B cell (primary cell): ENCODE measurements around the gene SNX32. TPM values are rescaled to one million over a fixed set of nuclear protein-coding genes. Genes with fewer than 3 reads are reported as not detected.
A peak's percentile ranks its signal among the peaks of the same experiment; 100 is the strongest.

Source experiments
- ATAC-seq: fragments of 200-7000 bp; cut with Tn5 transposase; one replicate; pipeline ENCODE4 v1.10.0; 2021; ENCODE audit warnings: low read depth, mild to moderate bottlenecking, moderate number of reproducible peaks, moderate library complexity
- CTCF ChIA-PET: fragments of 350-600 bp; sonication (Branson Sonifier 250); formaldehyde crosslinking; loops from one replicate; lab custom pipeline; 2021; ENCODE audit warnings: antibody characterized with exemption, inconsistent platforms; lab: Charles Lee
- POLR2A ChIA-PET: fragments of 350-600 bp; sonication (Branson Sonifier 250); formaldehyde crosslinking; loops from one replicate; lab custom pipeline; 2021; ENCODE audit warnings: antibody characterized with exemption; lab: Charles Lee
- DNase-seq: peaks from one replicate; pipeline ENCODE4 v3.0.0; 2013
- H2AFZ ChIP-seq: 2 replicates; pipeline ENCODE4 v1.6.1; 2012; ENCODE audit warnings: mild to moderate bottlenecking, low read depth, low read length; ENCODE audit not compliant: insufficient read depth, poor library complexity, severe bottlenecking
- H3K27ac ChIP-seq, 2 donors: 1 replicate in 1 of 2; 2 replicates in 1 of 2; pipeline ENCODE4 v1.5.1; 2012 to 2013; ENCODE audit warnings: low read length in 2 of 2, mild to moderate bottlenecking in 2 of 2, moderate library complexity in 1 of 2
- H3K27me3 ChIP-seq, 4 experiments: fragments of 200-600 bp in 1 of 4; sonication (generic) in 1 of 4; replicated peaks in 1 of 4; 1 replicate in 2 of 4; 2 replicates in 2 of 4; pipeline versions ENCODE4 v1.6.1 to v1.7.0; 2013 to 2016; ENCODE audit warnings: low read length in 3 of 4, mild to moderate bottlenecking in 2 of 4, mixed read lengths in 1 of 4, moderate library complexity in 1 of 4; ENCODE audit not compliant: insufficient read depth in 4 of 4, control insufficient read depth in 3 of 4; ENCODE audit errors: control extremely low read depth in 1 of 4
- H3K36me3 ChIP-seq, 2 experiments: replicated peaks in 1 of 2; 1 replicate in 1 of 2; 2 replicates in 1 of 2; pipeline versions ENCODE4 v1.6.1 to v1.7.1; 2013; ENCODE audit warnings: low read length in 1 of 2; ENCODE audit not compliant: insufficient read depth in 2 of 2, control insufficient read depth in 1 of 2; ENCODE audit errors: control extremely low read depth in 1 of 2, extremely low read depth in 1 of 2
- H3K4me1 ChIP-seq, 2 donors: fragments of 200-600 bp in 1 of 2; sonication (generic) in 1 of 2; 1 replicate in 1 of 2; 2 replicates in 1 of 2; pipeline versions ENCODE4 v1.5.1 to v1.6.1; 2013 to 2017; ENCODE audit warnings: low read length in 2 of 2; ENCODE audit not compliant: control insufficient read depth in 2 of 2, insufficient read depth in 2 of 2
- H3K4me2 ChIP-seq: replicated peaks from 2 replicates; pipeline ENCODE3; 2012; ENCODE audit warnings: mild to moderate bottlenecking, low read depth, low read length; ENCODE audit not compliant: poor library complexity, severe bottlenecking
- H3K4me3 ChIP-seq, 5 experiments: fragments of 200-600 bp in 1 of 5; sonication (generic) in 1 of 5; 1 replicate in 3 of 5; 2 replicates in 2 of 5; pipeline versions ENCODE4 v1.5.1 to v1.7.0; 2011 to 2016; ENCODE audit warnings: low read length in 4 of 5, mild to moderate bottlenecking in 4 of 5, low read depth in 2 of 5, control low read depth in 1 of 5, moderate library complexity in 1 of 5; ENCODE audit not compliant: insufficient read depth in 1 of 5; ENCODE audit errors: control extremely low read depth in 1 of 5, extremely low read depth in 1 of 5
- H3K79me2 ChIP-seq: fragments of 200-600 bp; sonication (generic); one replicate; pipeline ENCODE4 v1.6.0; 2016; ENCODE audit warnings: low read length; ENCODE audit not compliant: control insufficient read depth, insufficient read depth
- H3K9ac ChIP-seq: fragments of 200-600 bp; sonication (generic); 2 replicates; pipeline ENCODE4 v1.6.1; 2017; ENCODE audit warnings: mild to moderate bottlenecking, low read length, moderate library complexity
- H3K9me3 ChIP-seq, 3 donors: one replicate each; pipeline versions ENCODE4 v1.6.1 to v1.7.1; 2013; ENCODE audit warnings: low read length in 2 of 3; ENCODE audit not compliant: control insufficient read depth in 2 of 3, insufficient read depth in 1 of 3; ENCODE audit errors: control extremely low read depth in 1 of 3
- H4K20me1 ChIP-seq: 2 replicates; pipeline ENCODE4 v1.6.0; 2012; ENCODE audit warnings: mild to moderate bottlenecking, low read length; ENCODE audit not compliant: insufficient read depth, control insufficient read depth, poor library complexity, severe bottlenecking
- H3K27ac Mint-ChIP-seq: one replicate; pipeline ENCODE4 v1.8.0; 2021; ENCODE audit warnings: mixed read lengths
- H3K27me3 Mint-ChIP-seq: one replicate; pipeline ENCODE4 v1.8.0; 2021; ENCODE audit warnings: mixed read lengths
- H3K4me1 Mint-ChIP-seq: one replicate; pipeline ENCODE4 v1.8.0; 2021; ENCODE audit warnings: mixed read lengths
- H3K4me3 Mint-ChIP-seq: one replicate; pipeline ENCODE4 v1.8.0; 2021; ENCODE audit warnings: mixed read lengths
- H3K9me3 Mint-ChIP-seq: one replicate; pipeline ENCODE4 v1.8.0; 2022; ENCODE audit warnings: mixed read lengths; ENCODE audit not compliant: insufficient read depth
- EZH2 ChIP-seq: IDR thresholded peaks from 2 replicates; pipeline ENCODE4 v1.6.1; 2012; ENCODE audit warnings: borderline replicate concordance, low read depth, mild to moderate bottlenecking, moderate library complexity, low read length; ENCODE audit not compliant: insufficient read depth, poor library complexity, severe bottlenecking
- WGBS: methylation state at CpG from one replicate; pipeline ENCODE4 v1.1.5; 2013; ENCODE audit warnings: missing lambda C conversion rate; ENCODE audit not compliant: insufficient coverage; 5-methylcytosine and 5-hydroxymethylcytosine counted together
- intact Hi-C: fragments of 100-400 bp; cut with micrococcal nuclease; formaldehyde crosslinking; loops from one replicate; pipeline ENCODE4 v1.10.0; 2022
- polyA plus RNA-seq: library from polyadenylated mRNA; depleted of rRNA; stranded (reverse); fragments of >200 nt; gene quantifications from 2 replicates; pipeline ENCODE4 v1.2.3, GENCODE V29; 2012
- total RNA-seq, 2 donors: library from RNA; stranded (reverse); fragments of 120-200 nt in 1 of 2; gene quantifications; 1 replicate in 1 of 2; 2 replicates in 1 of 2; pipeline versions ENCODE4 v1.2.3 to v1.2.4, GENCODE V29; 2013 to 2022
- TF ChIP-seq, protein P1 (sequence below): fragments of 200-600 bp; IDR thresholded peaks from one replicate; pipeline ENCODE4 v1.8.0; 2022; ENCODE audit warnings: antibody characterized with exemption, mild to moderate bottlenecking

Gene SNX32
- total and polyA plus RNA-seq, 2 donors (not counting 1 experiment from before 2014, with no cell fraction given) = 0.57 to 0.89 TPM

DNA sequence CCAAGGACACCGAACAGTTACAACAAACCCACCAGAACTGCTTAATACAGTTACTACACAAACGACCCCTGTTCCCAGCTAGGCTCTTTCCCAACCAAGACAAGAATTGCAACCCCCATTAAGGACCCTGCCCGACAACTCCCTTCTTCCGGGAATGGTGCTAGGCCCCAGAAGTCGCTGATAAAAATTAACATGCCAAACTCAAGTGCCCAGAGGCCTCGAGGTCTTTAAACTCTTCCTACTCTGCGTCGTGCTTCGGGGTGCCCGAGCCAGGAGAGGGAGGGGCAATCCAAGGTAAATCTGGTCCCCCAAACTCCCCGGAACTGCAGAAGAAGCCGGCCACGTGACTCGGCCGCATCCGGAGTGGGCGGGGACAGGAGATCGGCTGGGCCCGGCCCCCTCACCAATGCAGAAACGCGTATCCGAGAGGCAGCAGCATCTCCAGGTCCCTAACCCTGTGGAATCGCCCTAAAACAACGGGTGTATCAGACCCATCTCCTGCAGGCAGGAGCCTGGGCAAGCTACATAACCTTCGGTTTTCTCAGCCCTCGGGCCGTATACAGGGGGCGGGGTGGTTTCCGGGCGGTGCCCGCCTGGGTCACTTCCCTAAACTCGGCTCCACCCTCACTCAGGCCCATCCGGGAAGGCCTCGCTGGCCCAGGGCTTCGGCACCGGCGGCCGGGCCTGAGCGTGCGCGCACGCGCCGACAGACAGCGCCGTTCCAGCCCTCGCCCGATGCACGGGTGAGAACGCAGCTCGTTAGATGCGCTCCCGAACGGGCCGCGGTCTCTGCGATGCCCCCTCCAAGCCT, 23.1 kb downstream of the SNX32 start:
- H3K4me3 Mint-ChIP-seq = peak overlapping the region; percentile 94
- ChIA-PET CTCF (interaction anchor here (1.0 to 8.6 kb wide), 3 partner anchors 31 to 77 kb away, joined by 3 to 244 read pairs (median 4); partner anchors contain the start of genes CCDC85B and FIBP), POLR2A (interaction anchor here (0.5 to 4.8 kb wide), 8 partner anchors 8 to 242 kb away, joined by 3 to 65 read pairs (median 4); partner anchors contain the start of genes CCDC85B, FIBP, PCNX3 and SNX32)
- Histone ChIP-seq H3K4me3 (peak overlapping the region; percentile 83 to 98 (median 95)), H3K27ac (peak overlapping the region; percentile 71 to 77), H3K4me1 (peaks cover 27 to 52% of the 10 kb centered on the region in 2 donors), H3K36me3 (peaks cover 0 to 53% of the 10 kb centered on the region in 2 experiments), H3K4me2 (peak overlapping the region; percentile 94), H3K9me3 (peaks cover 0 to under 1% (median 0%) of the 10 kb centered on the region in 3 donors), H3K9ac (peak overlapping the region; percentile 79), H3K79me2 (peaks cover 56% of the 10 kb centered on the region), H4K20me1 (peaks cover 63% of the 10 kb centered on the region), H3K27me3 (no peaks in the 10 kb centered on the region), H2AFZ (peak overlapping the region; percentile 61)
- no peaks in the 10 kb centered on the region for H3K9me3 Mint-ChIP-seq
- intact Hi-C loops = loop anchor here (5.0 kb wide), 1 partner anchor 410 kb away; the partner anchor contains the start of gene RAB1B
- 2% methylated on average over 57 of the region's 57 CpGs for WGBS
- H3K27me3 Mint-ChIP-seq = no peaks in the 10 kb centered on the region
- peak overlapping the region; percentile 95 for H3K27ac Mint-ChIP-seq
- peak; percentile 91 for DNase-seq
- H3K4me1 Mint-ChIP-seq = peaks cover 55% of the 10 kb centered on the region
- TF ChIP-seq, protein P1, sequence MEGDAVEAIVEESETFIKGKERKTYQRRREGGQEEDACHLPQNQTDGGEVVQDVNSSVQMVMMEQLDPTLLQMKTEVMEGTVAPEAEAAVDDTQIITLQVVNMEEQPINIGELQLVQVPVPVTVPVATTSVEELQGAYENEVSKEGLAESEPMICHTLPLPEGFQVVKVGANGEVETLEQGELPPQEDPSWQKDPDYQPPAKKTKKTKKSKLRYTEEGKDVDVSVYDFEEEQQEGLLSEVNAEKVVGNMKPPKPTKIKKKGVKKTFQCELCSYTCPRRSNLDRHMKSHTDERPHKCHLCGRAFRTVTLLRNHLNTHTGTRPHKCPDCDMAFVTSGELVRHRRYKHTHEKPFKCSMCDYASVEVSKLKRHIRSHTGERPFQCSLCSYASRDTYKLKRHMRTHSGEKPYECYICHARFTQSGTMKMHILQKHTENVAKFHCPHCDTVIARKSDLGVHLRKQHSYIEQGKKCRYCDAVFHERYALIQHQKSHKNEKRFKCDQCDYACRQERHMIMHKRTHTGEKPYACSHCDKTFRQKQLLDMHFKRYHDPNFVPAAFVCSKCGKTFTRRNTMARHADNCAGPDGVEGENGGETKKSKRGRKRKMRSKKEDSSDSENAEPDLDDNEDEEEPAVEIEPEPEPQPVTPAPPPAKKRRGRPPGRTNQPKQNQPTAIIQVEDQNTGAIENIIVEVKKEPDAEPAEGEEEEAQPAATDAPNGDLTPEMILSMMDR = no peak
- TF ChIP-seq EZH2 = no peak
- ATAC-seq = peak; percentile 34
